B cell (primary cell): ENCODE data around the gene FRMD4B. TPM values are rescaled to one million over a fixed set of nuclear protein-coding genes. Genes with fewer than 3 reads are reported as not detected.

ENCODE experiments used
- ATAC-seq: fragments of 200-7000 bp; cut with Tn5 transposase; one replicate; pipeline ENCODE4 v1.10.0; 2021; ENCODE audit warnings: low read depth, mild to moderate bottlenecking, moderate number of reproducible peaks, moderate library complexity
- CTCF ChIA-PET: fragments of 350-600 bp; sonication (Branson Sonifier 250); formaldehyde crosslinking; loops from one replicate; lab custom pipeline; 2021; ENCODE audit warnings: antibody characterized with exemption, inconsistent platforms; lab: Charles Lee
- POLR2A ChIA-PET: fragments of 350-600 bp; sonication (Branson Sonifier 250); formaldehyde crosslinking; loops from one replicate; lab custom pipeline; 2021; ENCODE audit warnings: antibody characterized with exemption; lab: Charles Lee
- DNase-seq: peaks from one replicate; pipeline ENCODE4 v3.0.0; 2013
- H2AFZ ChIP-seq: 2 replicates; pipeline ENCODE4 v1.6.1; 2012; ENCODE audit warnings: mild to moderate bottlenecking, low read depth, low read length; ENCODE audit not compliant: insufficient read depth, poor library complexity, severe bottlenecking
- H3K27ac ChIP-seq, 2 donors: 1 replicate in 1 of 2; 2 replicates in 1 of 2; pipeline ENCODE4 v1.5.1; 2012 to 2013; ENCODE audit warnings: low read length in 2 of 2, mild to moderate bottlenecking in 2 of 2, moderate library complexity in 1 of 2
- H3K27me3 ChIP-seq, 4 experiments: fragments of 200-600 bp in 1 of 4; sonication (generic) in 1 of 4; replicated peaks in 1 of 4; 1 replicate in 2 of 4; 2 replicates in 2 of 4; pipeline versions ENCODE4 v1.6.1 to v1.7.0; 2013 to 2016; ENCODE audit warnings: low read length in 3 of 4, mild to moderate bottlenecking in 2 of 4, mixed read lengths in 1 of 4, moderate library complexity in 1 of 4; ENCODE audit not compliant: insufficient read depth in 4 of 4, control insufficient read depth in 3 of 4; ENCODE audit errors: control extremely low read depth in 1 of 4
- H3K36me3 ChIP-seq, 2 experiments: replicated peaks in 1 of 2; 1 replicate in 1 of 2; 2 replicates in 1 of 2; pipeline versions ENCODE4 v1.6.1 to v1.7.1; 2013; ENCODE audit warnings: low read length in 1 of 2; ENCODE audit not compliant: insufficient read depth in 2 of 2, control insufficient read depth in 1 of 2; ENCODE audit errors: control extremely low read depth in 1 of 2, extremely low read depth in 1 of 2
- H3K4me1 ChIP-seq, 2 donors: fragments of 200-600 bp in 1 of 2; sonication (generic) in 1 of 2; 1 replicate in 1 of 2; 2 replicates in 1 of 2; pipeline versions ENCODE4 v1.5.1 to v1.6.1; 2013 to 2017; ENCODE audit warnings: low read length in 2 of 2; ENCODE audit not compliant: control insufficient read depth in 2 of 2, insufficient read depth in 2 of 2
- H3K4me2 ChIP-seq: replicated peaks from 2 replicates; pipeline ENCODE3; 2012; ENCODE audit warnings: mild to moderate bottlenecking, low read depth, low read length; ENCODE audit not compliant: poor library complexity, severe bottlenecking
- H3K4me3 ChIP-seq, 5 experiments: fragments of 200-600 bp in 1 of 5; sonication (generic) in 1 of 5; 1 replicate in 3 of 5; 2 replicates in 2 of 5; pipeline versions ENCODE4 v1.5.1 to v1.7.0; 2011 to 2016; ENCODE audit warnings: low read length in 4 of 5, mild to moderate bottlenecking in 4 of 5, low read depth in 2 of 5, control low read depth in 1 of 5, moderate library complexity in 1 of 5; ENCODE audit not compliant: insufficient read depth in 1 of 5; ENCODE audit errors: control extremely low read depth in 1 of 5, extremely low read depth in 1 of 5
- H3K79me2 ChIP-seq: fragments of 200-600 bp; sonication (generic); one replicate; pipeline ENCODE4 v1.6.0; 2016; ENCODE audit warnings: low read length; ENCODE audit not compliant: control insufficient read depth, insufficient read depth
- H3K9ac ChIP-seq: fragments of 200-600 bp; sonication (generic); 2 replicates; pipeline ENCODE4 v1.6.1; 2017; ENCODE audit warnings: mild to moderate bottlenecking, low read length, moderate library complexity
- H3K9me3 ChIP-seq, 3 donors: one replicate each; pipeline versions ENCODE4 v1.6.1 to v1.7.1; 2013; ENCODE audit warnings: low read length in 2 of 3; ENCODE audit not compliant: control insufficient read depth in 2 of 3, insufficient read depth in 1 of 3; ENCODE audit errors: control extremely low read depth in 1 of 3
- H4K20me1 ChIP-seq: 2 replicates; pipeline ENCODE4 v1.6.0; 2012; ENCODE audit warnings: mild to moderate bottlenecking, low read length; ENCODE audit not compliant: insufficient read depth, control insufficient read depth, poor library complexity, severe bottlenecking
- H3K27ac Mint-ChIP-seq: one replicate; pipeline ENCODE4 v1.8.0; 2021; ENCODE audit warnings: mixed read lengths
- H3K27me3 Mint-ChIP-seq: one replicate; pipeline ENCODE4 v1.8.0; 2021; ENCODE audit warnings: mixed read lengths
- H3K4me1 Mint-ChIP-seq: one replicate; pipeline ENCODE4 v1.8.0; 2021; ENCODE audit warnings: mixed read lengths
- H3K4me3 Mint-ChIP-seq: one replicate; pipeline ENCODE4 v1.8.0; 2021; ENCODE audit warnings: mixed read lengths
- H3K9me3 Mint-ChIP-seq: one replicate; pipeline ENCODE4 v1.8.0; 2022; ENCODE audit warnings: mixed read lengths; ENCODE audit not compliant: insufficient read depth
- EZH2 ChIP-seq: IDR thresholded peaks from 2 replicates; pipeline ENCODE4 v1.6.1; 2012; ENCODE audit warnings: borderline replicate concordance, low read depth, mild to moderate bottlenecking, moderate library complexity, low read length; ENCODE audit not compliant: insufficient read depth, poor library complexity, severe bottlenecking
- WGBS: methylation state at CpG from one replicate; pipeline ENCODE4 v1.1.5; 2013; ENCODE audit warnings: missing lambda C conversion rate; ENCODE audit not compliant: insufficient coverage; 5-methylcytosine and 5-hydroxymethylcytosine counted together
- intact Hi-C: fragments of 100-400 bp; cut with micrococcal nuclease; formaldehyde crosslinking; loops from one replicate; pipeline ENCODE4 v1.10.0; 2022
- polyA plus RNA-seq: library from polyadenylated mRNA; depleted of rRNA; stranded (reverse); fragments of >200 nt; gene quantifications from 2 replicates; pipeline ENCODE4 v1.2.3, GENCODE V29; 2012
- total RNA-seq, 2 donors: library from RNA; stranded (reverse); fragments of 120-200 nt in 1 of 2; gene quantifications; 1 replicate in 1 of 2; 2 replicates in 1 of 2; pipeline versions ENCODE4 v1.2.3 to v1.2.4, GENCODE V29; 2013 to 2022
- TF ChIP-seq, protein P1 (sequence below): fragments of 200-600 bp; IDR thresholded peaks from one replicate; pipeline ENCODE4 v1.8.0; 2022; ENCODE audit warnings: antibody characterized with exemption, mild to moderate bottlenecking

The FRMD4B gene
- total and polyA plus RNA-seq, 2 donors (not counting 1 experiment from before 2014, with no cell fraction given): 0.06 to 0.20 TPM

- no peaks in the 10 kb centered on the region for H3K4me1 ChIP-seq
- Mint-ChIP-seq H3K27ac (no peak overlapping the region), H3K4me1 (no peaks in the 10 kb centered on the region), H3K27me3 (peaks cover 10% of the 10 kb centered on the region), H3K4me3 (no peak overlapping the region), H3K9me3 (no peaks in the 10 kb centered on the region)
- no peaks in the 10 kb centered on the region for H3K27me3 ChIP-seq
- DNase-seq (no peak), ATAC-seq (no peak)
- ChIA-PET CTCF (no interaction called here), POLR2A (no interaction called here)
- no peak overlapping the region for H3K4me3 ChIP-seq
- no peak overlapping the region for H3K27ac ChIP-seq
- intact Hi-C loops: no loop called here
- no peak for TF ChIP-seq EZH2
- TF ChIP-seq, protein P1, sequence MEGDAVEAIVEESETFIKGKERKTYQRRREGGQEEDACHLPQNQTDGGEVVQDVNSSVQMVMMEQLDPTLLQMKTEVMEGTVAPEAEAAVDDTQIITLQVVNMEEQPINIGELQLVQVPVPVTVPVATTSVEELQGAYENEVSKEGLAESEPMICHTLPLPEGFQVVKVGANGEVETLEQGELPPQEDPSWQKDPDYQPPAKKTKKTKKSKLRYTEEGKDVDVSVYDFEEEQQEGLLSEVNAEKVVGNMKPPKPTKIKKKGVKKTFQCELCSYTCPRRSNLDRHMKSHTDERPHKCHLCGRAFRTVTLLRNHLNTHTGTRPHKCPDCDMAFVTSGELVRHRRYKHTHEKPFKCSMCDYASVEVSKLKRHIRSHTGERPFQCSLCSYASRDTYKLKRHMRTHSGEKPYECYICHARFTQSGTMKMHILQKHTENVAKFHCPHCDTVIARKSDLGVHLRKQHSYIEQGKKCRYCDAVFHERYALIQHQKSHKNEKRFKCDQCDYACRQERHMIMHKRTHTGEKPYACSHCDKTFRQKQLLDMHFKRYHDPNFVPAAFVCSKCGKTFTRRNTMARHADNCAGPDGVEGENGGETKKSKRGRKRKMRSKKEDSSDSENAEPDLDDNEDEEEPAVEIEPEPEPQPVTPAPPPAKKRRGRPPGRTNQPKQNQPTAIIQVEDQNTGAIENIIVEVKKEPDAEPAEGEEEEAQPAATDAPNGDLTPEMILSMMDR: no peak
- H3K79me2 ChIP-seq: no peaks in the 10 kb centered on the region
- no CpG with 5 or more reads among the region's 6 CpGs for WGBS
- no peaks in the 10 kb centered on the region for H3K36me3 ChIP-seq
- H3K9ac ChIP-seq: no peak overlapping the region
- no peak overlapping the region for H3K4me2 ChIP-seq
- no peaks in the 10 kb centered on the region for H4K20me1 ChIP-seq
- H2AFZ ChIP-seq: no peak overlapping the region
- no peaks in the 10 kb centered on the region for H3K9me3 ChIP-seq
Measured at GRCh38 chr3:69218079-69218478, 167.8 kb downstream of the FRMD4B start.

DNA sequence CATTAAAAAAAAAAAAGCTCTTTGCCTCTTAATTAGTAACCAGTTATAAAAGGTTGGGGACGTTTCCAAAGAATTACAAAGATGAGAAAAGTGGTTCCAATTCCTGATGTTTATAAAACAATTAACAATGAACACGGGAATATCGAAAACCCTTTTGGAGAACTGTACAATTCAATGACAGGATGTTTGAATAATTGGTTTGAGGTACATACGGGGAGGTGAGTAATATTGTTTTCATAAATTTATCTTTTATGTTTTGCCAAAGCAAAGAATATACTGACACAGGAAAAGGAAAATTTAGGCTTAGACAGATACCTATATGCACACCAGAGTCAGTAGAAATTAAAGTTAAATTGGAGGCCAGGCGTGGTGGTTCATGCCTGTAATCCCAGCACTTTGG is 168.9 kb downstream of the FRMD4B start:
- no peak for TF ChIP-seq EZH2
- TF ChIP-seq, protein P1: no peak
- WGBS: no CpG with 5 or more reads among the region's 5 CpGs

More for the DNA sequence above, 168.9 kb downstream of the FRMD4B start:
- DNase-seq (no peak), ATAC-seq (no peak)
- Mint-ChIP-seq H3K9me3 (no peaks in the 10 kb centered on the region), H3K27ac (no peak overlapping the region), H3K4me1 (no peaks in the 10 kb centered on the region), H3K4me3 (no peak overlapping the region), H3K27me3 (peaks cover 10% of the 10 kb centered on the region)
- H3K36me3 ChIP-seq: no peaks in the 10 kb centered on the region
- ChIA-PET POLR2A (no interaction called here), CTCF (no interaction called here)
- no peaks in the 10 kb centered on the region for H3K4me1 ChIP-seq
- no peak overlapping the region for H3K27ac ChIP-seq
- H3K9ac ChIP-seq: no peak overlapping the region
- no peaks in the 10 kb centered on the region for H3K79me2 ChIP-seq
- H2AFZ ChIP-seq: no peak overlapping the region
- H3K27me3 ChIP-seq: no peaks in the 10 kb centered on the region
- H3K4me2 ChIP-seq: no peak overlapping the region
- no peaks in the 10 kb centered on the region for H4K20me1 ChIP-seq
- no peaks in the 10 kb centered on the region for H3K9me3 ChIP-seq
- H3K4me3 ChIP-seq: no peak overlapping the region
- intact Hi-C loops: no loop called here
